ENCODE results near the gene HMG20A. TPM values are rescaled to one million over a fixed set of nuclear protein-coding genes. Genes with fewer than 3 reads are reported as not detected.

The HMG20A gene
- total RNA-seq, 3 donors from 2014 or later (not counting 1 experiment from before 2014, with no cell fraction given): 48.4 to 71.0 (median 53.9) TPM

- 80% methylated on average over 1 of the region's 1 CpG for WGBS (ENCODE audit: insufficient coverage)
- no peak overlapping the region for H3K27ac ChIP-seq (ENCODE audit: low read length)
- Mint-ChIP-seq H3K27ac (no peak overlapping the region), H3K4me3 (no peak overlapping the region), H3K9me3 (no peaks in the 10 kb centered on the region), H3K27me3 (ENCODE audit: low read depth in 2 of 2) (no peaks in the 10 kb centered on the region), H3K36me3 (no peaks in the 10 kb centered on the region), H3K4me1 (peaks cover 20 to 23% of the 10 kb centered on the region in 2 donors)
- no peaks in the 10 kb centered on the region for H3K36me3 ChIP-seq (ENCODE audit: control insufficient read depth, insufficient read depth, low read length)
- intact Hi-C loops (cut with micrococcal nuclease): no loop called here
- ATAC-seq: no peak
- no peak overlapping the region for H3K4me3 ChIP-seq (ENCODE audit: low read length)
- no peaks in the 10 kb centered on the region for H3K27me3 ChIP-seq (ENCODE audit: control insufficient read depth, insufficient read depth, low read length)
- TF ChIP-seq CTCF (IDR thresholded peaks at IDR 0.05): no peak
- H3K9me3 ChIP-seq (ENCODE audit: control insufficient read depth, insufficient read depth, low read length): no peaks in the 10 kb centered on the region
- H3K4me1 ChIP-seq (ENCODE audit: control insufficient read depth, insufficient read depth, low read length): no peaks in the 10 kb centered on the region
- no peak for DNase-seq
These were observed 45.6 kb upstream of the HMG20A start for GRCh38 chr15:77375133-77375532.

- no peaks in the 10 kb centered on the region for H3K9me3 ChIP-seq (ENCODE audit: control insufficient read depth, insufficient read depth, low read length)
- 100% methylated on average over 1 of the region's 1 CpG for WGBS (ENCODE audit: insufficient coverage)
- no peaks in the 10 kb centered on the region for H3K36me3 ChIP-seq (ENCODE audit: control insufficient read depth, insufficient read depth, low read length)
- no peak overlapping the region for H3K27ac ChIP-seq (ENCODE audit: low read length)
- DNase-seq: no peak
- ATAC-seq: no peak
- H3K9me3 Mint-ChIP-seq: no peaks in the 10 kb centered on the region
- H3K36me3 Mint-ChIP-seq: no peaks in the 10 kb centered on the region
- H3K4me3 Mint-ChIP-seq: no peak overlapping the region
- H3K27me3 ChIP-seq (ENCODE audit: control insufficient read depth, insufficient read depth, low read length): no peaks in the 10 kb centered on the region
- H3K4me3 ChIP-seq (ENCODE audit: low read length): no peak overlapping the region
- peaks cover 19 to 28% of the 10 kb centered on the region in 2 donors for H3K4me1 Mint-ChIP-seq
- H3K27me3 Mint-ChIP-seq (ENCODE audit: low read depth in 2 of 2): no peaks in the 10 kb centered on the region
- H3K27ac Mint-ChIP-seq: no peak overlapping the region
- H3K4me1 ChIP-seq (ENCODE audit: control insufficient read depth, insufficient read depth, low read length): no peaks in the 10 kb centered on the region
- no peak for TF ChIP-seq CTCF (IDR thresholded peaks at IDR 0.05)
- intact Hi-C loops (cut with micrococcal nuclease): no loop called here
These were observed 43.9 kb upstream of the HMG20A start for GRCh38 chr15:77376770-77377169.

- no peak for TF ChIP-seq CTCF (IDR thresholded peaks at IDR 0.05)
- no peaks in the 10 kb centered on the region for H3K27me3 Mint-ChIP-seq (ENCODE audit: low read depth in 2 of 2)
- no peak overlapping the region for H3K4me3 ChIP-seq (ENCODE audit: low read length)
- ATAC-seq: no peak
- H3K4me1 Mint-ChIP-seq: peaks cover 31 to 33% of the 10 kb centered on the region in 2 donors
- H3K27ac ChIP-seq (ENCODE audit: low read length): no peak overlapping the region
- H3K27ac Mint-ChIP-seq: no peak overlapping the region
- DNase-seq: no peak
- no peaks in the 10 kb centered on the region for H3K9me3 ChIP-seq (ENCODE audit: control insufficient read depth, insufficient read depth, low read length)
- H3K36me3 ChIP-seq (ENCODE audit: control insufficient read depth, insufficient read depth, low read length): no peaks in the 10 kb centered on the region
- no peaks in the 10 kb centered on the region for H3K9me3 Mint-ChIP-seq
- no peak overlapping the region for H3K4me3 Mint-ChIP-seq
- WGBS (ENCODE audit: insufficient coverage): 98% methylated on average over 4 of the region's 4 CpGs
- H3K27me3 ChIP-seq (ENCODE audit: control insufficient read depth, insufficient read depth, low read length): no peaks in the 10 kb centered on the region
- H3K4me1 ChIP-seq (ENCODE audit: control insufficient read depth, insufficient read depth, low read length): peaks cover 3% of the 10 kb centered on the region
- no peaks in the 10 kb centered on the region for H3K36me3 Mint-ChIP-seq
- intact Hi-C loops (cut with micrococcal nuclease): no loop called here
These were observed 40.7 kb upstream of the HMG20A start for GRCh38 chr15:77380033-77380432.

- H3K27ac ChIP-seq (ENCODE audit: low read length): no peak overlapping the region
- H3K9me3 Mint-ChIP-seq: no peaks in the 10 kb centered on the region
- H3K27ac Mint-ChIP-seq: peak overlapping the region in 1 of 2 donors; percentile 78
- no peaks in the 10 kb centered on the region for H3K9me3 ChIP-seq (ENCODE audit: control insufficient read depth, insufficient read depth, low read length)
- no peak overlapping the region for H3K4me3 Mint-ChIP-seq
- no peak for DNase-seq
- no peak for TF ChIP-seq CTCF (IDR thresholded peaks at IDR 0.05)
- no peak for ATAC-seq
- H3K4me1 ChIP-seq (ENCODE audit: control insufficient read depth, insufficient read depth, low read length): peaks cover 3% of the 10 kb centered on the region
- no peaks in the 10 kb centered on the region for H3K36me3 ChIP-seq (ENCODE audit: control insufficient read depth, insufficient read depth, low read length)
- no peaks in the 10 kb centered on the region for H3K36me3 Mint-ChIP-seq
- H3K27me3 Mint-ChIP-seq (ENCODE audit: low read depth in 2 of 2): no peaks in the 10 kb centered on the region
- no peaks in the 10 kb centered on the region for H3K27me3 ChIP-seq (ENCODE audit: control insufficient read depth, insufficient read depth, low read length)
- no peak overlapping the region for H3K4me3 ChIP-seq (ENCODE audit: low read length)
- intact Hi-C loops (cut with micrococcal nuclease): no loop called here
- H3K4me1 Mint-ChIP-seq: peaks cover 43 to 50% of the 10 kb centered on the region in 2 donors
These were observed 36.6 kb upstream of the HMG20A start for GRCh38 chr15:77384086-77384485.

All from natural killer cell (primary cell).